Stimulated activated CD8-positive, alpha-beta memory T cell treated with anti-CD3 and anti-CD28 coated beads, Interleukin-7, amount 100 ng/mL, for 1 hour (primary cell): Measurements from ENCODE around the gene ATXN7L1.

Experiments used
- DNase-seq, 2 donors: peaks; one replicate each; pipeline ENCODE4 v3.0.0-alpha.2; 2020; ENCODE audit warnings: low read depth in 2 of 2

Gene ATXN7L1

GRCh38 chr7:105584165-105584564, 292.2 kb downstream of the ATXN7L1 start:
- no peak for DNase-seq

GRCh38 chr7:105583061-105583460, 293.3 kb downstream of the ATXN7L1 start:
- no peak for DNase-seq

- DNase-seq: peak in 1 of 2 donors; percentile 5
Measured at GRCh38 chr7:105581066-105581811, 295.2 kb downstream of the ATXN7L1 start, which contains the start of gene EFCAB10. EFCAB10 (minus strand) TSS chr7:105581493; CDS start chr7:105581463, 30 bp downstream.

- DNase-seq: no peak
Measured at GRCh38 chr7:105580022-105580740, 296.2 kb downstream of the ATXN7L1 start.

- no peak for DNase-seq
Measured at GRCh38 chr7:105578496-105578895, 297.9 kb downstream of the ATXN7L1 start.

GRCh38 chr7:105577251-105577650, 299.1 kb downstream of the ATXN7L1 start:
- no peak for DNase-seq

- DNase-seq: no peak
Measured at GRCh38 chr7:105571891-105572290, 304.5 kb downstream of the ATXN7L1 start.

GRCh38 chr7:105567821-105568220, 308.6 kb downstream of the ATXN7L1 start:
- DNase-seq: no peak

- DNase-seq: no peak
Measured at GRCh38 chr7:105567024-105567423, 309.4 kb downstream of the ATXN7L1 start.

GRCh38 chr7:105565190-105565589, 311.2 kb downstream of the ATXN7L1 start:
- DNase-seq: no peak

- no peak for DNase-seq
Measured at GRCh38 chr7:105559926-105560325, 316.5 kb downstream of the ATXN7L1 start.
